GM23338 (cell line): ENCODE results near the gene KLHL7. TPM values are rescaled to one million over a fixed set of nuclear protein-coding genes. Genes with fewer than 3 reads are reported as not detected.

Experiments used
- ATAC-seq: fragments of 200-7000 bp; cut with Tn5 transposase; 3 replicates; pipeline ENCODE4 v1.9.1; 2020
- DNase-seq: peaks from one replicate; pipeline ENCODE4 v3.0.0-alpha.2; 2015; ENCODE audit warnings: low spot score
- H2AFZ ChIP-seq: fragments of 200-600 bp; sonication (generic); 2 replicates; pipeline ENCODE4 v1.8.0; 2016; ENCODE audit warnings: antibody characterized with exemption, mild to moderate bottlenecking, moderate library complexity
- H3F3A ChIP-seq: fragments of 200-600 bp; sonication (generic); replicated peaks from 2 replicates; pipeline ENCODE4 v1.8.0; 2017; ENCODE audit warnings: antibody characterized with exemption, mixed run types, low read depth
- H3K27ac ChIP-seq: fragments of 200-600 bp; sonication (generic); 2 replicates; pipeline ENCODE4 v1.6.1; 2016; ENCODE audit warnings: low read depth
- H3K27me3 ChIP-seq: fragments of 200-600 bp; sonication (generic); 2 replicates; pipeline ENCODE4 v1.8.0; 2016; ENCODE audit warnings: mild to moderate bottlenecking, mixed run types, moderate library complexity; ENCODE audit not compliant: insufficient read depth
- H3K36me3 ChIP-seq: fragments of 200-600 bp; sonication (generic); 2 replicates; pipeline ENCODE4 v1.8.0; 2016; ENCODE audit warnings: mild to moderate bottlenecking; ENCODE audit not compliant: insufficient read depth
- H3K4me1 ChIP-seq: fragments of 200-600 bp; sonication (generic); 2 replicates; pipeline ENCODE4 v1.8.0; 2016; ENCODE audit warnings: mild to moderate bottlenecking, moderate library complexity; ENCODE audit not compliant: insufficient read depth
- H3K4me2 ChIP-seq: fragments of 200-600 bp; sonication (generic); 2 replicates; pipeline ENCODE4 v1.7.1; 2017; ENCODE audit warnings: mixed run types
- H3K4me3 ChIP-seq: fragments of 200-600 bp; sonication (generic); 2 replicates; pipeline ENCODE4 v1.6.1; 2016; ENCODE audit warnings: mixed run types
- H3K79me2 ChIP-seq: fragments of 200-600 bp; sonication (generic); replicated peaks from 2 replicates; pipeline ENCODE4 v1.8.0; 2017; ENCODE audit warnings: mild to moderate bottlenecking; ENCODE audit not compliant: insufficient read depth
- H3K9me2 ChIP-seq: fragments of 200-600 bp; sonication (generic); 2 replicates; pipeline ENCODE4 v1.8.0; 2017; ENCODE audit not compliant: insufficient read depth
- H4K20me1 ChIP-seq: fragments of 200-600 bp; sonication (generic); replicated peaks from 2 replicates; pipeline ENCODE4 v1.8.0; 2017; ENCODE audit warnings: mild to moderate bottlenecking; ENCODE audit not compliant: insufficient read depth
- H3K27ac Mint-ChIP-seq: 2 replicates; pipeline ENCODE4 v1.8.0; 2020; ENCODE audit warnings: inconsistent platforms, mild to moderate bottlenecking, moderate library complexity, mixed read lengths
- H3K27me3 Mint-ChIP-seq: 3 replicates; pipeline ENCODE4 v1.8.0; 2022; ENCODE audit warnings: low read depth, mild to moderate bottlenecking, moderate library complexity, mixed read lengths, inconsistent platforms; ENCODE audit not compliant: insufficient read depth, poor library complexity
- H3K36me3 Mint-ChIP-seq: 3 replicates; pipeline ENCODE4 v1.8.0; 2021; ENCODE audit warnings: low read depth, mild to moderate bottlenecking, inconsistent platforms, moderate library complexity, mixed read lengths
- H3K4me1 Mint-ChIP-seq: 3 replicates; pipeline ENCODE4 v1.8.0; 2020; ENCODE audit warnings: mild to moderate bottlenecking, inconsistent platforms, mixed read lengths
- H3K4me3 Mint-ChIP-seq: 3 replicates; pipeline ENCODE4 v1.8.0; 2021; ENCODE audit warnings: moderate library complexity, mild to moderate bottlenecking, inconsistent platforms, mixed read lengths
- H3K9me3 Mint-ChIP-seq: 3 replicates; pipeline ENCODE4 v1.8.0; 2020; ENCODE audit warnings: moderate library complexity, mild to moderate bottlenecking, inconsistent platforms, mixed read lengths
- CREB1 ChIP-seq: fragments of 250-450 bp; sonication (Bioruptor Pico); IDR thresholded peaks from 2 replicates; pipeline ENCODE4 v1.5.0; 2020; ENCODE audit warnings: low read depth, mild to moderate bottlenecking, moderate library complexity
- CTCF ChIP-seq, 2 experiments: fragments of 200-600 bp in 1 of 2; sonication (generic) in 1 of 2; conservative IDR thresholded peaks; 2 replicates each; pipeline versions ENCODE4 v1.5.1 to v1.6.1; 2016 to 2017; ENCODE audit warnings: antibody characterized with exemption in 2 of 2, low read depth in 2 of 2, mild to moderate bottlenecking in 2 of 2, moderate library complexity in 1 of 2
- ETS1 ChIP-seq: IDR thresholded peaks from 2 replicates; pipeline ENCODE4 v1.6.1; 2016; ENCODE audit warnings: antibody characterized with exemption
- EZH2 ChIP-seq: fragments of 200-600 bp; sonication (generic); IDR thresholded peaks from one replicate; pipeline ENCODE4 v1.8.0; 2017; ENCODE audit warnings: antibody characterized with exemption, mild to moderate bottlenecking, low read depth; ENCODE audit not compliant: unreplicated experiment
- EZH2phosphoT487 ChIP-seq: fragments of 200-600 bp; sonication (generic); IDR thresholded peaks from one replicate; pipeline ENCODE4 v1.8.1; 2018; ENCODE audit warnings: antibody characterized with exemption; ENCODE audit not compliant: unreplicated experiment
- JUNB ChIP-seq: IDR thresholded peaks from one replicate; pipeline ENCODE4 v1.6.1; 2016; ENCODE audit warnings: antibody characterized with exemption; ENCODE audit not compliant: unreplicated experiment
- NANOG ChIP-seq: IDR thresholded peaks from 2 replicates; pipeline ENCODE4 v1.6.1; 2016; ENCODE audit warnings: antibody characterized with exemption, borderline replicate concordance
- POLR2AphosphoS5 ChIP-seq: IDR thresholded peaks from 2 replicates; pipeline ENCODE4 v1.6.1; 2016; ENCODE audit warnings: antibody characterized with exemption, low read depth
- REST ChIP-seq: IDR thresholded peaks from one replicate; pipeline ENCODE4 v1.6.1; 2018; ENCODE audit warnings: antibody characterized with exemption; ENCODE audit not compliant: unreplicated experiment
- STAT1 ChIP-seq: IDR thresholded peaks from one replicate; pipeline ENCODE4 v1.6.1; 2016; ENCODE audit warnings: antibody characterized with exemption; ENCODE audit not compliant: unreplicated experiment
- ZNF114 ChIP-seq: fragments of 250-450 bp; sonication (Bioruptor Pico); IDR thresholded peaks from 2 replicates; pipeline ENCODE4 v1.5.0; 2020; ENCODE audit warnings: mild to moderate bottlenecking, moderate library complexity
- ZNF462 ChIP-seq: fragments of 250-450 bp; sonication (Bioruptor Pico); IDR thresholded peaks from 2 replicates; pipeline ENCODE4 v1.5.0; 2020; ENCODE audit warnings: mild to moderate bottlenecking, moderate library complexity
- polyA plus RNA-seq: library from polyadenylated mRNA; unstranded; fragments of >200 nt; fragmentation: Nextera tagmentation; extraction: Ambion mirVana; gene quantifications from 2 replicates; pipeline ENCODE4 v1.2.1, GENCODE V29; 2016
- total RNA-seq: library from RNA; depleted of rRNA; stranded (reverse); fragments of >200 nt; shearing (Covaris generic); gene quantifications from 2 replicates; pipeline ENCODE4 v1.2.3, GENCODE V29; 2014

The KLHL7 gene
- total and polyA plus RNA-seq, 2 experiments from 2014 or later, result 92.5 to 119 TPM

GRCh38 chr7:23135755-23136154 lies 30.2 kb downstream of the KLHL7 start:
- ATAC-seq, result peak; percentile 58
- H3K4me1 ChIP-seq, result no peaks in the 10 kb centered on the region
- no peaks in the 10 kb centered on the region for H3F3A ChIP-seq
- no peaks in the 10 kb centered on the region; the same call in 1 of the 2 replicates for H3K36me3 ChIP-seq
- H3K4me2 ChIP-seq, result no peak overlapping the region
- H3K27ac ChIP-seq, result no peak overlapping the region
- no peak overlapping the region for H2AFZ ChIP-seq
- no peak for TF ChIP-seq ZNF462
- no peak for TF ChIP-seq STAT1
- no peak for TF ChIP-seq EZH2phosphoT487
- no peak for TF ChIP-seq NANOG
- TF ChIP-seq REST, result no peak
- TF ChIP-seq CTCF (conservative IDR thresholded peaks at IDR 0.05; ENCODE audit: low read depth in 2 of 2), result no peak
- TF ChIP-seq ZNF114 (CRISPR knock-in tag), result no peak
- TF ChIP-seq JUNB, result no peak
- no peak for TF ChIP-seq EZH2
- TF ChIP-seq CREB1 (CRISPR knock-in tag), result no peak
- no peak for TF ChIP-seq ETS1
- no peak for TF ChIP-seq POLR2AphosphoS5
- H3K9me2 ChIP-seq, result no peaks in the 10 kb centered on the region
- no peaks in the 10 kb centered on the region for H3K27me3 ChIP-seq
- Mint-ChIP-seq H3K4me3 (no peak overlapping the region), H3K27ac (peak overlapping the region; percentile 17; the same call in 1 of the 2 replicates), H3K4me1 (peaks cover 15% of the 10 kb centered on the region), H3K27me3 (peaks cover 2% of the 10 kb centered on the region), H3K36me3 (peaks cover 23% of the 10 kb centered on the region), H3K9me3 (peaks cover 4% of the 10 kb centered on the region; the same call in 1 of the 3 replicates)
- peaks cover 7% of the 10 kb centered on the region; the same call in 1 of the 2 replicates for H3K79me2 ChIP-seq
- DNase-seq, result no peak
- H3K4me3 ChIP-seq, result no peak overlapping the region
- no peaks in the 10 kb centered on the region; the same call in 1 of the 2 replicates for H4K20me1 ChIP-seq
